ENCODE results near the gene SLC25A27.

The SLC25A27 gene

DNA sequence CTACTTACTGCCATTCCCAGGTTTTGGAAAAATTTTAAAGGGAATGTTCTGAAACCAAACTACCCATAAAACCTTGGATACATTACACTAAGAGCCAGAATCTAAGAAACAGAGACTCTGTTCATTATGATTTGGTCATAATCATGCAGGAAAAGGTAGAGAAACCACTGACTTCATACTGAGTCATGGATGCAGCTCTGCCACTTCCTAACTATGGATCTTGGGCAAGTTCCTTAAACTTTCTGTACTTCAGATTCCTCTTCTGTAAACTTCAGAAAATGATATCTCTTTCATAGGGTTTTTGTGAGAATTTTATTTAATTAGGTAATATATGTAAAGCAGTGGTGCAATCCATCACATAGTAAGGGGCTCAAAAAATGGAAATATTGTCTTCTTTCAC, 62.4 kb downstream of the SLC25A27 start:
- no peak for DNase-seq (ENCODE audit: low read depth, low spot score)

DNA sequence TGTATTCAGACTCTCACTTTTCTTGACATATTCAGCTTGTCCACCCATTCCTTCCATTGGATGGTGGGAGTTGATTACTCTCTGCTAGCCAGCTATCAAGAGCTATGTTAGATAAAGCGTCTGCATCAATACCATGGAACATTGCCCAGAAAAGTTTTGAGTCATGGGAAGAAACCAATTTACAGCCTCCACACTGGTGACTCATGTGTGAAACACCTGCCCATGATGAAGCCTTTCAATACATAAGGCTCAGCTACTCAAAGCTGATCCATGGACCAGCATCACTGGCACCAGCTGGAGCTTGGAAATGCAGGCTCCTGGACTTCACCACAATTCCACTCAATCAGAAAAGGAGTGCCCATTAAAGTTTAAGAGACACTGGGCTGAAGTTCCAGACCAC, 66.3 kb downstream of the SLC25A27 start:
- DNase-seq (ENCODE audit: low read depth, low spot score), result no peak

DNA sequence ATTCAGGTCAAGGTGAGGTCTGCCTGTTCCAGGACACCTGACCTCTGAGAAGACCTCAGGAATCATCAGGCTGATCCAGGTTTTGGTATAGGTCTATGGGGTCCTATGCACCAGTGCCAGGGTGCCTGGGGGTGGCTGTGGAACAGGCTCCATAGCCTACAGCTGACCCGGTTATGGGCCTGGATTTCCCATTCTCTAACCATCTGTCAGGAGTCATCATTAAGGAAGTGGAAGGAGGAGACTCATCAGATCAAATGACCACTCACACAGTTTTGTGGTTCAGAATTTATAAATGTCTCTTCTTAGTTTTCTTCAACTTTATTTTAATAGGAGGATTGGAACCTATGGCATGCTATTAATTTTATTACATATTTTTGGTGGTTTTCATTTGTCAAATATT, 67.6 kb downstream of the SLC25A27 start:
- no peak for DNase-seq (ENCODE audit: low read depth, low spot score)
